Neutrophil (primary cell): ENCODE results near the gene PLEKHO1.

Source experiments
- H3K27ac ChIP-seq: fragments of 200-600 bp; sonication (generic); 2 replicates; pipeline ENCODE4 v1.5.1; 2016; ENCODE audit warnings: mild to moderate bottlenecking, moderate library complexity
- H3K27me3 ChIP-seq: fragments of 200-600 bp; sonication (generic); 2 replicates; pipeline ENCODE4 v1.6.0; 2016; ENCODE audit warnings: mild to moderate bottlenecking
- H3K36me3 ChIP-seq: fragments of 200-600 bp; sonication (generic); 2 replicates; pipeline ENCODE4 v1.5.1; 2017
- H3K4me1 ChIP-seq, 2 experiments: fragments of 200-600 bp in 1 of 2; sonication (generic) in 1 of 2; 1 replicate in 1 of 2; 2 replicates in 1 of 2; pipeline versions ENCODE4 v1.5.1 to v1.6.1; 2013 to 2016; ENCODE audit warnings: low read depth in 1 of 2, low read length in 1 of 2, mild to moderate bottlenecking in 1 of 2, moderate library complexity in 1 of 2; ENCODE audit not compliant: control insufficient read depth in 1 of 2, insufficient read depth in 1 of 2
- H3K4me3 ChIP-seq, 2 experiments: fragments of 200-600 bp in 1 of 2; sonication (generic) in 1 of 2; 1 replicate in 1 of 2; 2 replicates in 1 of 2; pipeline ENCODE4 v1.5.1; 2013 to 2016; ENCODE audit warnings: low read depth in 1 of 2, low read length in 1 of 2, mild to moderate bottlenecking in 1 of 2, moderate library complexity in 1 of 2
- H3K9me3 ChIP-seq: fragments of 200-600 bp; sonication (generic); 2 replicates; pipeline ENCODE4 v1.5.1; 2016
- TF ChIP-seq, protein P1 (sequence below): fragments of 200-600 bp; sonication (generic); IDR thresholded peaks from 2 replicates; pipeline ENCODE4 v1.5.1; 2016; ENCODE audit warnings: antibody characterized with exemption

The PLEKHO1 gene

GRCh38 chr1:150150133-150151021, 661 bp downstream of the PLEKHO1 start:
- TF ChIP-seq, protein P1, sequence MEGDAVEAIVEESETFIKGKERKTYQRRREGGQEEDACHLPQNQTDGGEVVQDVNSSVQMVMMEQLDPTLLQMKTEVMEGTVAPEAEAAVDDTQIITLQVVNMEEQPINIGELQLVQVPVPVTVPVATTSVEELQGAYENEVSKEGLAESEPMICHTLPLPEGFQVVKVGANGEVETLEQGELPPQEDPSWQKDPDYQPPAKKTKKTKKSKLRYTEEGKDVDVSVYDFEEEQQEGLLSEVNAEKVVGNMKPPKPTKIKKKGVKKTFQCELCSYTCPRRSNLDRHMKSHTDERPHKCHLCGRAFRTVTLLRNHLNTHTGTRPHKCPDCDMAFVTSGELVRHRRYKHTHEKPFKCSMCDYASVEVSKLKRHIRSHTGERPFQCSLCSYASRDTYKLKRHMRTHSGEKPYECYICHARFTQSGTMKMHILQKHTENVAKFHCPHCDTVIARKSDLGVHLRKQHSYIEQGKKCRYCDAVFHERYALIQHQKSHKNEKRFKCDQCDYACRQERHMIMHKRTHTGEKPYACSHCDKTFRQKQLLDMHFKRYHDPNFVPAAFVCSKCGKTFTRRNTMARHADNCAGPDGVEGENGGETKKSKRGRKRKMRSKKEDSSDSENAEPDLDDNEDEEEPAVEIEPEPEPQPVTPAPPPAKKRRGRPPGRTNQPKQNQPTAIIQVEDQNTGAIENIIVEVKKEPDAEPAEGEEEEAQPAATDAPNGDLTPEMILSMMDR, result no peak
- Histone ChIP-seq H3K4me3 (peak overlapping the region; percentile 66 to 78), H3K9me3 (no peaks in the 10 kb centered on the region), H3K36me3 (peaks cover 37% of the 10 kb centered on the region), H3K27ac (peak overlapping the region; percentile 88), H3K4me1 (peaks cover 29 to 42% of the 10 kb centered on the region in 2 experiments), H3K27me3 (peaks cover 79% of the 10 kb centered on the region)

DNA sequence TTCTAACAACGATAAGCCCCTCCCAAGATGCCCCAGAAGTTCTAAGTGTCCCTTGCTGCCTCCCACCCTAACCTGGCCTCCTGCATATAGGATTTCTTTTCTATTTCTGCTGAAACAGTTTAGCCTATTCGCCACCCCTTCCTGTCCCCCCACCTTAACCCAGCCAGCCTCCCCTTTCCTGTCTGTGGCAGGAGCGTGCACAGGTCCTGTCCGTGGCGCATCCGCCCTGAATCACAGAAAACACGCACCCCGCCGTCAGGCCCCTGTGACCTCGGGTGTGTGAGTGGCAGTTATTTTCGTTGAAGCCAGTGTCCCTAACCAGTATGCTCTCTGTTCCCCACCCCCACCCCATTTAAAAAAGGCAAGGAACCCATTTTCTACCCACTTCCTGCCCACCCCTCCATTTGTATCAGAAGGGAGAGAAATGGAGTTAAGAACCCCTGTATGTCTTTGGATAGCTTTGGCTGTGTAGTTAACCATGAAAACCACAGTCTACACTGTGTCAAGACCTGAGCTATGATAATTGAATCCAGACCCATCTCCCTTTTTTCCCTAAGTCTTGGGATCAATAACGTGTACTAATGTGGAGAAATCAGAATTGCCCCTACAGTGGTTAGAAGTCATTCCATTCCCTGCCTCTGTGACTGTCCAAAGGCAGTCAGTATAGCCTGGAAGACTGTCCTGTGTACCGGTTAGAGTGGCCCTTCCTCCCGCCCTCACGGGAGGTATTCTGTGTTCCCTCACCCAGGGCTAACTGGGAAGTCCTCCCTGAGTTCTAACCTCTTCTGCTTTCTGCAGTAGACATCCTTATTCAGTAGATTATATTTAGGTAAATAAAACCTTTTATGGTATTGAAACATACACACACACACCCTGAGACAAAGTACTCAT, 1.8 kb downstream of the PLEKHO1 start:
- Histone ChIP-seq H3K36me3 (peaks cover 49% of the 10 kb centered on the region), H3K27me3 (peaks cover 83% of the 10 kb centered on the region), H3K27ac (peak overlapping the region; percentile 88), H3K4me1 (peaks cover 29 to 42% of the 10 kb centered on the region in 2 experiments), H3K4me3 (peak overlapping the region; percentile 66 to 78), H3K9me3 (no peaks in the 10 kb centered on the region)
- TF ChIP-seq, protein P1, result no peak

DNA sequence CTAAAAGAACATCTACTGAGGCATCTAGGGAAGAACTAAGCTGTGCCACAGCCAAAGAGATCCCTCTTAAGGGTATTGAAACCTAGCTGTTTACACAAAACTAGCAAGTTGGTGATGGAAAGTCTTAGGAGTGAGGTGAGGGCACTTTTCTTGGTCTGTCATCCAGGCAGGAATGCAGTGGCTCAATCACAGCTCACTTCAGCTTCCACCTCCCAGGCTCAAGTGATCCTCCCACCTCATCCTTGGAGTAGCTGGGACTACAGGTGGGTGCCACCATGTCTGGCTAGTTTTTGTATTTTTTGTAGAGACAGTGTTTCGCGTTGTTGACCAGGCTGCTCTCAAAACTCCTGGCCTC, 2.4 kb downstream of the PLEKHO1 start:
- no peaks in the 10 kb centered on the region for H3K9me3 ChIP-seq
- H3K36me3 ChIP-seq, result peaks cover 55% of the 10 kb centered on the region
- H3K27ac ChIP-seq, result peak overlapping the region; percentile 88
- peaks cover 77% of the 10 kb centered on the region for H3K27me3 ChIP-seq
- H3K4me3 ChIP-seq, result peak overlapping the region; percentile 66 to 78
- TF ChIP-seq, protein P1, result no peak
- peaks cover 29 to 42% of the 10 kb centered on the region in 2 experiments for H3K4me1 ChIP-seq

DNA sequence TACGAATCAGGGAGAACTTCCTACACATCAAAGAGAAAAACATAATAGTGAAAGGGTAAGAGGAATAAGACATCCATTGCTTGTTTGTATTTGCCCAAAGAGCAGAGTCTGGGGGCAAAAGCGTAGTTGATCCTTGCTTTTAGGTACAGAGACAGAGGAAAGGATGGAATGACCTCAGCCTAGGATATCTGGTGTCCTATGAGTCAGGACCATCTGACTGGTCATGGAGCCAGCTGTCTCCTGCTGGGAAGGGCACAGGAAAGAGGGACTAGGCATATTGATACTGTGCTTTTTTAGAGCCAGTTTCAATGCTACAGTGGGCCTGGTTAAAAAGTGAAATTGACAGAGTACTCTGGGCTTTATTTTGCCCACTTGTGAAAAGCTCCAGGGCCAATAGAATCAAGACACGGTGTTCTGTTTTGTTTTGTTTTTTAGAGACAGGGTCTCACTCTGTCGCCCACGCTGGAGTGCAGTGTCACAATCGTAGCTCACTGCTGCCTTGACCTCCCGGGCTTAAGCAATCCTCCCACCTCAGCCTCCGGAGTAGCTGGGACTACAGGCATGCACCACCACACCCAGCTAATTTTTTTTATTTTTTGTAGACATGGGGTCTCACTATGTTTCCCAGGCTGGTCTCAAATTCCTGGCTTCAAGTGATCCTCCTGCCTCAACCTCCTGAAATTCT, 3.2 kb downstream of the PLEKHO1 start:
- Histone ChIP-seq H3K36me3 (peaks cover 63% of the 10 kb centered on the region), H3K4me3 (peak overlapping the region in 1 of 2 experiments; percentile 78), H3K9me3 (no peaks in the 10 kb centered on the region), H3K27ac (no peak overlapping the region), H3K4me1 (peaks cover 30 to 42% of the 10 kb centered on the region in 2 experiments), H3K27me3 (peaks cover 69% of the 10 kb centered on the region)
- TF ChIP-seq, protein P1, result no peak

GRCh38 chr1:150154143-150154542, 4.4 kb downstream of the PLEKHO1 start:
- Histone ChIP-seq H3K27me3 (peaks cover 57% of the 10 kb centered on the region), H3K27ac (peak overlapping the region; percentile 19), H3K4me3 (no peak overlapping the region), H3K9me3 (no peaks in the 10 kb centered on the region), H3K4me1 (peaks cover 36 to 45% of the 10 kb centered on the region in 2 experiments), H3K36me3 (peaks cover 75% of the 10 kb centered on the region)
- TF ChIP-seq, protein P1, result no peak
